ENCODE measurements around the gene ENPP3. TPM values are rescaled to one million over a fixed set of nuclear protein-coding genes. Genes with fewer than 3 reads are reported as not detected.

Gene ENPP3
- total RNA-seq, 1 experiment from 2014 or later, result not detected

DNA sequence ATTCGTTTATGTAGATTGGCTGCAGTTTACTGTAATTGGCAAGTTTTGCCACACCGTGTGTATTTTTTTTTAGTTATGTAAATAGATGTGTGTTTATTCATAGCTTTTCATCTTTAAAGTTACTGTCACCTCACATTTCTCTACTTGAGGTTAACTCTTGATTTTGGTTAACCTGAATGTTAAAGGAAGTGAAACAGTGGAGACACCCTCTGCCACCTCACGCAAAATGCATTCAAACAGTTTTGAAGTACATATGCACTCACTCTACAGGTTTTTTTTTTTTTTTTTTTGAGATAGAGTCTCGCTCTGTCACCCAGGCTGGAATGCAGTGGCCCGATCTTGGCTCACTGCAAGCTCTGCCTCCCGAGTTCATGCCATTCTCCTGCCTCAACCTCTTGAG, 46.4 kb downstream of the ENPP3 start:
- Mint-ChIP-seq H3K27ac (no peak overlapping the region), H3K4me1 (peaks cover 15% of the 10 kb centered on the region), H3K36me3 (no peaks in the 10 kb centered on the region), H3K27me3 (ENCODE audit: low read depth) (peaks cover 13% of the 10 kb centered on the region), H3K9me3 (peaks cover 4% of the 10 kb centered on the region), H3K4me3 (no peak overlapping the region)
- no peak for ATAC-seq
- TF ChIP-seq ZBTB21 (CRISPR knock-in tag; IDR thresholded peaks at IDR 0.05; ENCODE audit: borderline replicate concordance) (no peak), MYBL2 (CRISPR knock-in tag; IDR thresholded peaks at IDR 0.05) (no peak), ZNF121 (CRISPR knock-in tag; IDR thresholded peaks at IDR 0.05) (no peak), SMAD3 (CRISPR knock-in tag; IDR thresholded peaks at IDR 0.05; ENCODE audit: borderline replicate concordance) (no peak), RELA (CRISPR knock-in tag; IDR thresholded peaks at IDR 0.05; ENCODE audit: borderline replicate concordance) (no peak), ELF4 (CRISPR knock-in tag; IDR thresholded peaks at IDR 0.05; ENCODE audit: low read depth) (no peak), OVOL2 (CRISPR knock-in tag; IDR thresholded peaks at IDR 0.05; ENCODE audit: borderline replicate concordance) (no peak), TP53 (CRISPR knock-in tag; IDR thresholded peaks at IDR 0.05) (no peak), HMGA2 (CRISPR knock-in tag; IDR thresholded peaks at IDR 0.05) (no peak), NFATC4 (CRISPR knock-in tag; IDR thresholded peaks at IDR 0.05) (no peak), SMAD4 (CRISPR knock-in tag; IDR thresholded peaks at IDR 0.05) (no peak), GRHL2 (CRISPR knock-in tag; IDR thresholded peaks at IDR 0.05; ENCODE audit: insufficient replicate concordance, severe bottlenecking) (no peak), FOXP1 (CRISPR knock-in tag; IDR thresholded peaks at IDR 0.05; ENCODE audit: borderline replicate concordance) (no peak), ZNF138 (CRISPR knock-in tag; conservative IDR thresholded peaks at IDR 0.05) (no peak)
- TF ChIP-seq, protein P1, sequence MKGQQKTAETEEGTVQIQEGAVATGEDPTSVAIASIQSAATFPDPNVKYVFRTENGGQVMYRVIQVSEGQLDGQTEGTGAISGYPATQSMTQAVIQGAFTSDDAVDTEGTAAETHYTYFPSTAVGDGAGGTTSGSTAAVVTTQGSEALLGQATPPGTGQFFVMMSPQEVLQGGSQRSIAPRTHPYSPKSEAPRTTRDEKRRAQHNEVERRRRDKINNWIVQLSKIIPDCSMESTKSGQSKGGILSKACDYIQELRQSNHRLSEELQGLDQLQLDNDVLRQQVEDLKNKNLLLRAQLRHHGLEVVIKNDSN (CRISPR knock-in tag; IDR thresholded peaks at IDR 0.05), result no peak
- TF ChIP-seq, protein P2, sequence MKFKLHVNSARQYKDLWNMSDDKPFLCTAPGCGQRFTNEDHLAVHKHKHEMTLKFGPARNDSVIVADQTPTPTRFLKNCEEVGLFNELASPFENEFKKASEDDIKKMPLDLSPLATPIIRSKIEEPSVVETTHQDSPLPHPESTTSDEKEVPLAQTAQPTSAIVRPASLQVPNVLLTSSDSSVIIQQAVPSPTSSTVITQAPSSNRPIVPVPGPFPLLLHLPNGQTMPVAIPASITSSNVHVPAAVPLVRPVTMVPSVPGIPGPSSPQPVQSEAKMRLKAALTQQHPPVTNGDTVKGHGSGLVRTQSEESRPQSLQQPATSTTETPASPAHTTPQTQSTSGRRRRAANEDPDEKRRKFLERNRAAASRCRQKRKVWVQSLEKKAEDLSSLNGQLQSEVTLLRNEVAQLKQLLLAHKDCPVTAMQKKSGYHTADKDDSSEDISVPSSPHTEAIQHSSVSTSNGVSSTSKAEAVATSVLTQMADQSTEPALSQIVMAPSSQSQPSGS (CRISPR knock-in tag; IDR thresholded peaks at IDR 0.05; ENCODE audit: borderline replicate concordance, low read depth), result no peak
- TF ChIP-seq, protein P3, sequence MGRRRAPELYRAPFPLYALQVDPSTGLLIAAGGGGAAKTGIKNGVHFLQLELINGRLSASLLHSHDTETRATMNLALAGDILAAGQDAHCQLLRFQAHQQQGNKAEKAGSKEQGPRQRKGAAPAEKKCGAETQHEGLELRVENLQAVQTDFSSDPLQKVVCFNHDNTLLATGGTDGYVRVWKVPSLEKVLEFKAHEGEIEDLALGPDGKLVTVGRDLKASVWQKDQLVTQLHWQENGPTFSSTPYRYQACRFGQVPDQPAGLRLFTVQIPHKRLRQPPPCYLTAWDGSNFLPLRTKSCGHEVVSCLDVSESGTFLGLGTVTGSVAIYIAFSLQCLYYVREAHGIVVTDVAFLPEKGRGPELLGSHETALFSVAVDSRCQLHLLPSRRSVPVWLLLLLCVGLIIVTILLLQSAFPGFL (CRISPR knock-in tag; IDR thresholded peaks at IDR 0.05; ENCODE audit: borderline replicate concordance), result no peak
- TF ChIP-seq, protein P4, sequence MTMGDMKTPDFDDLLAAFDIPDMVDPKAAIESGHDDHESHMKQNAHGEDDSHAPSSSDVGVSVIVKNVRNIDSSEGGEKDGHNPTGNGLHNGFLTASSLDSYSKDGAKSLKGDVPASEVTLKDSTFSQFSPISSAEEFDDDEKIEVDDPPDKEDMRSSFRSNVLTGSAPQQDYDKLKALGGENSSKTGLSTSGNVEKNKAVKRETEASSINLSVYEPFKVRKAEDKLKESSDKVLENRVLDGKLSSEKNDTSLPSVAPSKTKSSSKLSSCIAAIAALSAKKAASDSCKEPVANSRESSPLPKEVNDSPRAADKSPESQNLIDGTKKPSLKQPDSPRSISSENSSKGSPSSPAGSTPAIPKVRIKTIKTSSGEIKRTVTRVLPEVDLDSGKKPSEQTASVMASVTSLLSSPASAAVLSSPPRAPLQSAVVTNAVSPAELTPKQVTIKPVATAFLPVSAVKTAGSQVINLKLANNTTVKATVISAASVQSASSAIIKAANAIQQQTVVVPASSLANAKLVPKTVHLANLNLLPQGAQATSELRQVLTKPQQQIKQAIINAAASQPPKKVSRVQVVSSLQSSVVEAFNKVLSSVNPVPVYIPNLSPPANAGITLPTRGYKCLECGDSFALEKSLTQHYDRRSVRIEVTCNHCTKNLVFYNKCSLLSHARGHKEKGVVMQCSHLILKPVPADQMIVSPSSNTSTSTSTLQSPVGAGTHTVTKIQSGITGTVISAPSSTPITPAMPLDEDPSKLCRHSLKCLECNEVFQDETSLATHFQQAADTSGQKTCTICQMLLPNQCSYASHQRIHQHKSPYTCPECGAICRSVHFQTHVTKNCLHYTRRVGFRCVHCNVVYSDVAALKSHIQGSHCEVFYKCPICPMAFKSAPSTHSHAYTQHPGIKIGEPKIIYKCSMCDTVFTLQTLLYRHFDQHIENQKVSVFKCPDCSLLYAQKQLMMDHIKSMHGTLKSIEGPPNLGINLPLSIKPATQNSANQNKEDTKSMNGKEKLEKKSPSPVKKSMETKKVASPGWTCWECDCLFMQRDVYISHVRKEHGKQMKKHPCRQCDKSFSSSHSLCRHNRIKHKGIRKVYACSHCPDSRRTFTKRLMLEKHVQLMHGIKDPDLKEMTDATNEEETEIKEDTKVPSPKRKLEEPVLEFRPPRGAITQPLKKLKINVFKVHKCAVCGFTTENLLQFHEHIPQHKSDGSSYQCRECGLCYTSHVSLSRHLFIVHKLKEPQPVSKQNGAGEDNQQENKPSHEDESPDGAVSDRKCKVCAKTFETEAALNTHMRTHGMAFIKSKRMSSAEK (CRISPR knock-in tag; IDR thresholded peaks at IDR 0.05; ENCODE audit: borderline replicate concordance), result no peak
- TF ChIP-seq, protein P5, sequence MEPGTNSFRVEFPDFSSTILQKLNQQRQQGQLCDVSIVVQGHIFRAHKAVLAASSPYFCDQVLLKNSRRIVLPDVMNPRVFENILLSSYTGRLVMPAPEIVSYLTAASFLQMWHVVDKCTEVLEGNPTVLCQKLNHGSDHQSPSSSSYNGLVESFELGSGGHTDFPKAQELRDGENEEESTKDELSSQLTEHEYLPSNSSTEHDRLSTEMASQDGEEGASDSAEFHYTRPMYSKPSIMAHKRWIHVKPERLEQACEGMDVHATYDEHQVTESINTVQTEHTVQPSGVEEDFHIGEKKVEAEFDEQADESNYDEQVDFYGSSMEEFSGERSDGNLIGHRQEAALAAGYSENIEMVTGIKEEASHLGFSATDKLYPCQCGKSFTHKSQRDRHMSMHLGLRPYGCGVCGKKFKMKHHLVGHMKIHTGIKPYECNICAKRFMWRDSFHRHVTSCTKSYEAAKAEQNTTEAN (CRISPR knock-in tag; IDR thresholded peaks at IDR 0.05), result no peak
- ChIA-PET POLR2A (no interaction called here), CTCF (no interaction called here)
- DNase-seq (ENCODE audit: low spot score), result no peak

All from WTC11 (cell line).